Testis (tissue), 2 donors: ENCODE data around the gene PIGO.

ENCODE experiments used
- POLR2A ChIP-seq: fragments of 450-650 bp; IDR thresholded peaks from one replicate; pipeline ENCODE4 v1.6.1; 2017; ENCODE audit warnings: antibody characterized with exemption, mild to moderate bottlenecking, moderate library complexity
- TF ChIP-seq, protein P1 (sequence below), 3 experiments: fragments of 450-650 bp in 2 of 3; fragments of 200-600 bp in 1 of 3; sonication (generic) in 1 of 3; IDR thresholded peaks; one replicate each; pipeline ENCODE4 v1.5.1; 2016 to 2019; ENCODE audit warnings: antibody characterized with exemption in 3 of 3, mild to moderate bottlenecking in 2 of 3, moderate library complexity in 1 of 3

DNA sequence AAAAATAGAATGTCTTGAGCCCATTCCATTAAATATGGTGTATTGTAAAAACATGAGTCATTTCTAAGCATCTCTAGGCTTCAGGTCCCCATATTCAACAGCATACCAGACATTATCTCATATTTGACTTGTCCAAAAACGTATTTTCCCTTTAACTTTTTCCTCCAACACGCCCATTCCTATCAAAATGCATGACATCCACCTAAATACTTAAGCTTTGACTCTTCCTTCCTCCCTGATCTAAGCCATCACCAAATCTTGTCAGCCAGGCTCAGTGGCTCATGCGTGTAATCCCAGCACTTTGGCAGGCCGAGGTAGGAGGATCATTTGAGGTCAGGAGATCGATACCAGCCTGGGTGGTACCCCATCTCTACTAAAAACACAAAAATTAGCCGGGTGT lies 47.9 kb downstream of the PIGO start:
- TF ChIP-seq, protein P1, sequence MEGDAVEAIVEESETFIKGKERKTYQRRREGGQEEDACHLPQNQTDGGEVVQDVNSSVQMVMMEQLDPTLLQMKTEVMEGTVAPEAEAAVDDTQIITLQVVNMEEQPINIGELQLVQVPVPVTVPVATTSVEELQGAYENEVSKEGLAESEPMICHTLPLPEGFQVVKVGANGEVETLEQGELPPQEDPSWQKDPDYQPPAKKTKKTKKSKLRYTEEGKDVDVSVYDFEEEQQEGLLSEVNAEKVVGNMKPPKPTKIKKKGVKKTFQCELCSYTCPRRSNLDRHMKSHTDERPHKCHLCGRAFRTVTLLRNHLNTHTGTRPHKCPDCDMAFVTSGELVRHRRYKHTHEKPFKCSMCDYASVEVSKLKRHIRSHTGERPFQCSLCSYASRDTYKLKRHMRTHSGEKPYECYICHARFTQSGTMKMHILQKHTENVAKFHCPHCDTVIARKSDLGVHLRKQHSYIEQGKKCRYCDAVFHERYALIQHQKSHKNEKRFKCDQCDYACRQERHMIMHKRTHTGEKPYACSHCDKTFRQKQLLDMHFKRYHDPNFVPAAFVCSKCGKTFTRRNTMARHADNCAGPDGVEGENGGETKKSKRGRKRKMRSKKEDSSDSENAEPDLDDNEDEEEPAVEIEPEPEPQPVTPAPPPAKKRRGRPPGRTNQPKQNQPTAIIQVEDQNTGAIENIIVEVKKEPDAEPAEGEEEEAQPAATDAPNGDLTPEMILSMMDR (IDR thresholded peaks at IDR 0.05): no peak
- no peak for TF ChIP-seq POLR2A
